COR-L47 (cell line): ENCODE data around the gene BANF2.
"Not testable (repeated sequence)": the region's sequence is repeated elsewhere in the genome, so short reads cannot be mapped to it uniquely, and the experiment has no call there.

Source experiments
- DNase-seq: peaks from one replicate; lab custom pipeline; 2025; lab: John Stamatoyannopoulos, UW

BANF2 gene

DNA sequence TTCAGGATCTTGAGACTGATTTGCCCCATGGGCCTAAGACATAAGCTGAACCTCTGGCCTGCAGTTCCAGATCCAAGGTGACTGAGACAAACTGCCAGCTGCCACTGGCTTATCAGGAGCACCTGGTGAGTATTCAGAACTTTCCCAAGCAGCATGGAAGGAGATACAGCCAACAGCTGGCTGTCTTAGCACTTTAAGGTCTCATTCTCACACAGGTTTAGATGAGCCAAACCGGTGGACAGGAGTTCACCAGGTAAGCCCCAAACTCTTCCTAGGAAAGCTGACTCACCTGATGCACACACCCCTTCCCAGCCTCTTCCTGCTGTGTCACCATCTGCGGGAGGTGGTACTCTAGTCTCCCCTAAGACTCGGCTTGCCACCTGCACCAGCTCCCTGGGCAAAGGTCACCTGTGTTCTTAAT is at the start of gene BANF2:
BANF2 (plus strand) TSS at position 36 of the 421 bp plus-strand sequence. CDS start 25,060 bp downstream, outside the sequence.
- DNase-seq: no peak

DNA sequence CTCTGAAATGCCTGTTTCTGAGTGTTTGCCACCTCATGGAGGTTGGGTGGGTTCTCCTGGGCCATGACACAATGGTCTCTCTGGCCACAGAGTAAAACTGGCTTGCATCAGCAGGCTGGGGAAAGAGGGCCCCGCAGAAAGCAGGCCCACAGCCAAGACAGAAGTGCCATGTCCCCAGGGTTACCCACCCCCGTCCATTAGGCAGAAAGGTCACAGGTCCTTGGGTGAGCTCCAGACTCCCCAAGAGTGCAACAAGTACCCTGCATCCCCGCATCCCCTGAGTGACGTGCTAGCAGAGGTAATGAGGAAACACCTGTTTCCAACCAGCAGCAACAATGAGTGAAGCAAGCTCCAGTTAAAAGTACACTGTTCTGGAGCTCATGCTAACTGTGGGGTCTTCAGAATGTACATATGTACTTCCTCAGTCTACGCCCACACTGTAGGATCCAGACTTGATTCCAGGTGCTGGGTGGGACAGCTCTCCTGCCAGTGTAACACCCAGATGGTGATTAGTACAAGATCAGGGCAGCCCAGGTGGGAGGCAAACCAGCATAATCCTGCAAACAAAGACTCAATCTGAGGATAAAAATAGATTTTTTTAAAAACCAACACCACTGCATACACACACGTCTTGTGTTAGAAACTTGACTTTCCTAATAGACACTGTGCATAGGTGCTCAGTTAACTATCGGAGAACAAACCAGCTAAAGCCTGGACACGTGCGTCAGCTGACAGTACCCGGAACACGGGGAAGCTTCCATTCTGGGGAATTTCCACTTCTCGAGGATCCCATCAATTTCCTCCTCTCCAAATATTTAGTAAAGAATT is 49.3 kb upstream of the BANF2 start:
- no peak for DNase-seq

DNA sequence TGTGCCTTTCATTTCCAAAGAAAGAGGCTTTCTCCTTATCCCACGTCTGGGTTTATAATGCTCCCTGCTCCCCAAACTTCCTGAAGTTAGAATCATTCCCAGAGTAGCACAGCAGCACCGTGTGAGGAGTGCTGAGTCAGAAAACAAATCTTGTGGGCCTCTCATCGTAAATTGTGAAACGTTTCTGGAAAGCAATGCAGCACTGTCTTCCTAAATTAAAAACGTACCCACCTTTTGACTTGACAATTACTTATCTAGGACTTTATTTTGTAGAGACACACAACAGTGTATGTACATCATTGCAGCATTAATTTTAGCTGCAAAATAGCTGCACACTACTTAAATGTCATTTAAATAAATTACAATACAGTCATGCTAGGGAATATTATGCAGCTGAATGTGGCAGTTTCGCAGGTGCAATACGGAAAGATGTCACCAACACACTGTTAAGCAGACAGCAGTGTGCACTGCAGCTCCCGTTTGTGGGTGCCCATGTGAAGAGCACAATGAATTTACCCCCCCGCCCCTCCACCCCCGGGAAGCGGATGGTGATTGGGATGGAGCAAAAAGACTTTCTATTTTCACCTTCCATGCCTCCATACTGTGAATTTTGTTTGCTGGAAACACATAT is 48.5 kb upstream of the BANF2 start:
- DNase-seq: no peak

DNA sequence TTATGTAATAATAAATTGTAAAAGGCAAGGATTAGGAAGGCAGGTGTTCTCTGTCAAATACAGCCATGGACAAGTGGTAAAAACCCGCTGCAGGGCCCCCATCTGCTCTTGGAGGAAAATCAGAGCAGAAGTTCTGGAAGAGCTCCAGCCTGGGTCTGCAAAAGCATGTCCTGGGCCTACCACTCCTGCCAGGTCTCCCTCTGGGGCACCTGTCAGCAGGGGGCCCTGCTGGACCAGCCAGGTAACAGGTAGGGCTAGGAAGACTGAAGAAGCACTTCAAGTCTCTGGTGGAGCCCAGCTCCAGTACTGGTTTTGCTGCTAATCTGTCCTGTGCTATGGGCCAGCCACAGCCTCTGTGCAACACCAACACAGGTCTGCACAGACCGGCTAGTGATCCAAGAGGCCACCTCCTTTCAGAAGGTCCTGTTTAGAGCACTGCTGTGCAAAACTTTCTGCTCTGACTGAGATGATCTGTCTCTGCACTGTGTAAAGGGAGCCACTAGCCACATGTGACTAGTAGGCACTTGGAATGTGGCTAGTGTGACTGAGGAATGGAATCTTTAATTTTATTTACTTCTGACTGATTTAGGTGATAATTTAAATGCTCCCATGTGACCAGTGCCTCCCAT is 47.9 kb upstream of the BANF2 start:
- DNase-seq: no peak

DNA sequence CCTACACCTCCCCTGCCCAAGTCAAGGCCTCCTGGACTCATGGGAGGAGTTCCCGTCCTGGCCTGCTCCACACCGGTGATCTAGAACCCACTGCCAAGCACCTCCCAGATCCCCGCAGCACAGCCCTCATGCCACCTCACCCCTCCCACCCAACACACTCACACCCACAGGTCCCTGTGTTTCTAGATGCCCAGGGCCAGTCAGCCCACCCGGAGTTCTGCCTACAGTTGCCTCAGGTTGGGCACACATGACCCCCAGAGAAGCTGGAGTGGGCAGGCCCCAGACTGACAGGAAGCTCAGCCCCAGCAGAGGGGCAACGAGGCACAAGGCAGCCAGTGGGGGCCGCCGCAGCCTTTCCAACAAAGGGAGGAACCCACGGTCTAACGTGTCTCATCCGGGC is 47.4 kb upstream of the BANF2 start:
- DNase-seq: no peak

DNA sequence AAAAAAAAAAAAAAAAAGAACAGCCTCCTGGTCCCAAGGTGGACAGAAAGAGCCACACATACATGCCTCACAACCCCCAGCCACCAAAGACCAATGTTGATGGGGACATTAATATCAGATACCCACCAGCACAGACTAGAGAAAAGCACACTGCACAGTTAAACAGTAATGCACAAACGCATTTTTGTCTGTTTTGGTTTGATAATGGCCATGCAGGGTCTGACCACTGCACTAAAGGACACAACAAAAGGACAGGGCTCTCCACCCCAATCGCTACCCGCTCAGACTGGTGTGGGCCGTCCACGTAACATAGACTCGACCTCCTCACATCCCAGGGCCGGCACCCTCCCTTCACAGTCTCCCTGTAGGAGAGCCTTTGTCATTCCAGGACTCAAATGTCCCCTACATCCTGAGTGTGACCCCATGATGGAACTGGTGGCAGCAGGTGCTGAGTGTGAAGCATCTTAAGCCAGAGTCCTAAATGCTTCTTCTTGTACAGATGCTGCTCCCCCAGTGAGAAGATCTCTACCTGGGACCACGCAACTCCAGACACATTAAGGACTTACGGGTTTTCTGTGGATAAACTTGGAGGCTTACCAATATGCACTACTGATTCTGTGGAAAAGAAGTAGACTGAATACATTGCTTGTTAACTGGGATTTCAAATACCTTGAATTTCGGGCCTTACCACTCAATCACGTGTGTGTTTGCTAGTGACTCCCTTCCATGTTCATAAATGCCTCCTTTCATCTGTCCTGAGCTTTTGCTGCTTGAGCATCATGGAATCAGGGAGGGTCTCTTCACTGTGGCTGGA is 45.7 kb upstream of the BANF2 start:
- no peak for DNase-seq

DNA sequence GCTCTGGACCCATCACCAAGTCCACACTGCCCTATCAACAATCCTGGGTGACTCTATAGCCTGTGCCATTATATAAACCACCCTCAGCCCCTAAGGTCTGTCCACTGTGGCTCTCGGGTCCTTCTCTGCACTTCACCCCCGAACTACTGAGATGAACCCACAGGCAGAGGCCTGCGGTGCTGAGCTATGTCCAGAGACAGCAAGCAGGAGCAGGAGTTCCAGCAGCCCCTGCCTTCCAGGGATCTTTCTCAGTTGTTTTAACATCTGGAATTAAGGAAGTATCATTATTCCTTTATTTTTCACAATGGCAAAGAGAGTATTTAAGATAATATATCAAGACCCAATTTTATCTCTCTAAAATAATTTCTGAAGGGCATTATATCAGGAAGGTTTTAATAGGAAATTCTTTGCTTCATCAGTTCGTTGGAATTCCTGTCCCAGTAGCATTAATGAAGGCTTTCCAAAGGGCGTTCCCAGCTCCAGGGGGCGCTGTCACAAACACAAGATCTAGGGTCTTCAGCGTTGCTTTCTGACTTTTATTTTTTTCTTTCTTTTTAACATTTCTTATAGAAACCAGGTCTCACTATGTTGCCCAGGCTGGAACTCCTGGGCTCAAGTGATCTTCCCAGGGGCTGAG is 45.0 kb upstream of the BANF2 start:
- no peak for DNase-seq

DNA sequence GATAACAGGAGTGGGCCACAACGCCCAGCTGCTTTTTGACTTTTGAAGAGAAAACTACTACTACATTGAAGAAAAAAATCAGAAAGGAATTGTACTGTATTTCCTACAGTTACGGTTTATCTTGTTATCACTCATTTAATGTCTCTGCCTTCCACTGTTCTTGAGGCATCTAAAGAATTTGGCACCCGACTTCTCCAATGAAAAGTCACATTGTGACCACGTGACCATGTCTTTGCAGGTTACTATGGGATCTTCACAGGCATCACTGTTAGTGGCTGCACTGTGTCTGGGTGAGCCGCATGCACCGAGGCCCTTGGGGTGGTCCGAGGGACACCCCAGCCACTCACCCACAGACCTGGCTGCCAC is 44.5 kb upstream of the BANF2 start:
- DNase-seq: no peak

DNA sequence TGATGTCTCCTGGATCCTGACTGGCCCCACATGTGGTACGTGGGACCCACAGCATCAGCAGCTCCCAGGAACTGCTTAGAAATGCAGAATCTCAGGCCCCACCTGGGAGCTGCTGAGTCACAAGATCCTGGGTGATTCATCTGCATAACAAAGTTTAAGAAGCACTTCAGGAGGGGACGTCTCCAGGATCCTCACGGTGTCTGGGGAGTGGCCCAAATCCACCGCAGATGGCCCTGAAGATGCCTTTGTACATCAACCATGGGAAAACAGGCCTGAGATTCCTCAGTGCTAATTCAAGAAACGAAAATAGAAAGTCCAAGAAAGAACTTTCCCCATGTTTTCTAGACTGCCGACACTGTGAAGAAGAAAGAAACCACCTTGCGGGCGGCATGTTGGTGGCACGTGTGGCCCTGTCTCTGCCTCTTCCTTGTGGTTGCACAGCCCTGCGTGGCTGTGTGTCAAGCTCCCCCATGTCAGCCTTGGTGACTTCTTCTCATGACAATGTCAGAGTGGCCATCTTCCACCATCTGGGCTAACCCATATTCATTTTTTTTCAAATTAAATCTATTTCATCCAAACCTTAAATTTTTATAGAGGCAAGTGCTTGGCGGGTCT is 43.8 kb upstream of the BANF2 start:
- no peak for DNase-seq

DNA sequence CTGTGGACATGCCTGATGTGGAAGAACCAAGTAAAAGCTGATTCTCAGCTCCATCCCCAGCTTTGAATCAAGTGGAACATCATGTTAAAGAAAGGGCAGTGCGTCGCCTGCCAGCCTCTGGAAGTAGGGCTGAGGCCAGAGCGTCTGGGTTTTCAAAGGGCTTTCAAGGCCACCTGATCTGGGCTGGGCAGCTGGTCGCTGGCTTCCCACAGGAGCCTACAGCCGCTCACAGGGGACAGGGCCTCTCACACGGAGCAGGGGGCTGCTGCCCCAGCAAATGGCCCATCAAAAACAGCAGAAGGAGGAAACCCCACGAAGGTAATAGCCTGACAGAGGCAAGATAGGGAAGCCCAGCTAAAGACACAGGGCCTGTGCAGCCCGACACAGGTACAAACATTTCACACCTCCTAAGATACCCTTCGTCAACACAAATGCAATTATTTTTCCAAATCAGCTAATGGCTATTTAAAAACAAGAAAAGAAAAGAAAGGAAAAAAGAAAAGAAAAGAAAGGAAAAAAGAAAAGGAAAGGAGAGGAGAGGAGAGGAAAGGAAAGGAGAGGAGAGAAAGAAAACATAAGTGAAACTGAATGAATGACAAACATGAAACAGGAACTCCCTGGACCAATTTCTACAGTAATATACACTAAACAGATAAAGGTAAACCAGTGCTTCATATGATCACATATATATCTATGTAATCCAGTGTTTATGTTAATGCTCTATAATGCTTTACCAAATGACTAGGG is 42.5 kb upstream of the BANF2 start:
- DNase-seq: no peak

DNA sequence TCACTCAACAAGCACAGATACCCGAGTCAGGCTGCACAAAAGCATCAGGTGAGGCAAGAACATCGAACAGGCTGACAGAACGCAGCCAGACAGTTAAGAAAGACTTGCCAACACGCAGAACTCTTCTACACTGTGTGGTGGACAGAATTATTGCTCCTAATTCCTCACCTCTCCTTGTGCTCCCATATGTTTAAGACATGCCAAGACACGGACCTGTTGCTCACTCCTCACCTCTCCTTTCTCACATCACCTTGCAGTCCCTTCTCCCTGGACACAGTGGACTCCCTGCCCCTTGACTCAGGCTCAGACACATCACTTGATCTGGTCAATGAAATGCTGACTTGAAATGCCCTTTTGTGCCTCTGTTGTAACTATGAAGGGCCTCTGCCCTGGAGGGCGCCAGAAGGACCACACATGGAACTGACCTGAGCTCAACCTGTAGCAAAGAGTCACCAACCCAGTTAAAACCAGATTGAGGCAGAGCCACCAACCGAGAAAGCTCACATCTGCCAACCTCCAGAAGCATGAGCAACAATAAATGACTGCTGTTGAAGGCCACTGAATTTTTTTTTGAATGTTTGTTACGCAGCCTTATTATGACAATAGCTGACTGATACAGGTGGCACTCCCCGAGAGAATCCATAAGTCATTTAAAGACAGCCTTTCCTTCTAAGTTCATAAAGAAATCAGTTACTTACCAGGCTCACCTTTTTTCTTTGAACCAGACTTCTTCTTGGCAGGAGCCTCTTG is 41.7 kb upstream of the BANF2 start:
- no peak for DNase-seq

DNA sequence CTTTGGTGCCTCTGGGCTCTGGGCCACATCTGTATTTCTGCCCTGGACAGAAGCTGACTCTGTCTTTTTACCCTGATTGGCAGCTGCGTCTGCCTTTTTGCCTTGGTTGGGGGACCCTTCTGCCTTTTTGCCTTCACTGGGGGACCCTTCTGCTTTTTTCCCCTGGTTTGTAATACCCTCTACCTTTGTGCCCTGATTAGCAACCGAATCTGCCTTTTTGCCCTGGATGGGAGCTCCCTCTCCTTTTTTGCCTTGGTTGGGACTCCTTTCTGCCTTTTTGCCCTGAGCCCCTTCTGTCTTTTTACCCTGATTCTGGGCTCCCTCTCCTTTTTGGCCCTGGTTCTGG is 41.1 kb upstream of the BANF2 start:
- no peak for DNase-seq

DNA sequence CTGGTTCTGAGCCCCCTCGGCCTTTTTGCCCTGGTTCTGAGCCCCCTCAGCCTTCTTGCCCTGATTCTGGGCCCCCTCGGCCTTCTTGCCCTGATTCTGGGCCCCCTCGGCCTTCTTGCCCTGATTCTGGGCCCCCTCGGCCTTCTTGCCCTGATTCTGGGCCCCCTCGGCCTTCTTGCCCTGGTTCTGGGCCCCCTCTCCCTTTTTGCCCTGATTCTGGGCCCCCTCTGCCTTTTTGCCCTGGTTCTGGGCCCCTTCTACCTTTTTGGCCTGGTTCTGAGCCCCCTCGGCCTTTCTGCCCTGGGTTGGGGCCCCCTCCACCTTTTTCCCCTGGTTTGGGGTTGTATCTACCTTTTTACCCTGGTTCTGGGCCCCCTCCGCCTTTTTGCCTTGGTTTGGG is 40.4 kb upstream of the BANF2 start:
- DNase-seq: not testable (repeated sequence)

DNA sequence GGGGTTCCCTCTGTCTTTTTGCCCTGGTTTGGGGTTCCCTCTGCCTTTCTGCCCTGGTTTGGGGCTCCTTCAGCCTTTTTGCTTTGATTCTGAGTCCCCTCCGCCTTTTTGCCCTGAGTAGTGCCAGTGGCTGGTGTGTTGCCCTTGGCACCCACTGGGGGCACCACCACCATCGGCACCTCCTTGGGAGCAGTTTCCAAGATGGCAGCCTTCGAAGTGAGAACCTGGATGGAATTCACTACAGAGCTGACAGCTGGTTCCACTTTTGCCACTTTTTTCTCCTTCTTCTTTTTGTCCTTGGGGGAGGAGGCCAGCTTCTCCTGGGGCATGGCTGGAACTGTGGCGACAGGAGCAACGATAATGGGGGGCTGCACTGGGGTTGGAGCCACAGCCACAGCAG is 40.0 kb upstream of the BANF2 start:
- no peak for DNase-seq

DNA sequence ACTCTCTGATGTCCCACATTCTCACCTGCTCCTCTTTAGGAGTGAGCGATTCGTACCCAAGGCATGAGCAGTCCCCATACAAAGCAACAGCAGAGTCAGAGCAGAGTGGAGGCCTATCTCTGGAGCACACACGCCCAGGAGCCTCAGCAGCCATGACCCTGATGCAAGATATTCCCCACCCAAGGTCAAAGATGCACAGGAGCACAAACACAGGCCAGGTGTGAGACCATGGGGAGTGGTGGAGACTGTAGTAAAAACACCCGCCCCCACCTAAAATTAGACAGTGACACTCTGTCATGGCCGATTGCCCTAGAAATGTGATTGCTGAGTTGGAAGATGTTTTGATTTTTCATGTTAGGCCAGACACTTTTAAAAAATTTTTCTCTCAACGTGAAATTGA is 39.1 kb upstream of the BANF2 start:
- DNase-seq: no peak

DNA sequence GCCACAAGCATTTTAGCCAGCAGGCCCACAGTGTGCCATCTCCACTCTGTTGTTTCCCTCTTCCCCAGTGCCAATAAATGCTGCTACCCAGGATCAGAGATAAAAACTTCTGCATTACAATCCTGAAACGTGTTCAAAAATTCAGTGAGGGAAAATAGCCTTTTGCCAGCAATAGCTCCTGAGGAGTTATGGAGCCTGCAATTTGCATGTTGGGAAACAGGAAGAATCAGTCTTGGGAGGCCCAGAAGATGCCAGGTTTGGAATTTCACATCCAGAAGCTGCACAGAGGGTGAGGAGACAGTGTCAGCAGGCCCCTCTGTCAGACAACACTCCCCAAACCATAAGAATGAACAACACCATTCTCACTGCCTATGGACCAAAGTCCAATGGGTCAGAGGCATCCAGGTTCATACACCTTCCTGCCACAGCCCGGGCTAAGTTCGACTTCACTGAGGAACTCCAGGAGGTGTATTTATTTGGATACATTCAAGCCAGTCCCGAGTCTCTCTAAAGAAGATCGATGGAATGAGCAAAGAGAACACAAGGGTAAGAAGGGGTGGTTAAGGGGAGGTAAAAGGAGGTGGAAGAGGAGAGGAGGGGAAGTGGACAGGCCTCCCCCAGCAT is 38.5 kb upstream of the BANF2 start:
- no peak for DNase-seq

DNA sequence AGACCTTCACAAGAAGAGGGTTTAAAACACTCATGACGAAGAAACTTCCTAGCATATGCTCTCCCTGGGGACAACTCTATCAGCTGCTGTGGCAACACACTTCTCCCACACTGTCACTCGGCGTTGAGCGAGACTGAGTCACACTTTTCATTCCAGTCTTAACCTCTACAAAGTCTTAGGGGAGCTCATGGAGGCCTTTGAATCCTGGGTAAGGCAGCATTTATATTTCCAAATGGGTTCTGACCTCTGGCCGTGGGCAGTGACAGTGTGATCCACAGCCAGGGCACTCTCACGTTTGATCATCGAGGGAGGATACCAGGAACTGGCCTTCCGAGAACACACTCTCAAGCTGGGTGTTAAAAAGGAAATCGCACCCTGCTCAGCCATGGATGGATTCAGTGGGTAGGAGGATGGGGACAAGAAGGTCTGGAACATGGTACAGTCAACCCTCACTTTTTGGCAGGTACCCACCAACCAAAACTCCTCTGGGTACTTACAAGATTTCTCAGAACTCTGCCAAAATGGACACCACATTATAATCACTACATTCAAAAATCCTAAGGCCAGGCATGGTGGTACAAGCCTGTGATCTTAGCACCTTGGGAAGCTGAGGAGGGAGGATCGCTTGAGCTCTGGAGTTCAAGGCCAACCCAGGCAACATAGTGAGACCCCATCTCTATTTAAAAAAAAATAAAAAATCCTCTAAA is 37.3 kb upstream of the BANF2 start:
- no peak for DNase-seq

DNA sequence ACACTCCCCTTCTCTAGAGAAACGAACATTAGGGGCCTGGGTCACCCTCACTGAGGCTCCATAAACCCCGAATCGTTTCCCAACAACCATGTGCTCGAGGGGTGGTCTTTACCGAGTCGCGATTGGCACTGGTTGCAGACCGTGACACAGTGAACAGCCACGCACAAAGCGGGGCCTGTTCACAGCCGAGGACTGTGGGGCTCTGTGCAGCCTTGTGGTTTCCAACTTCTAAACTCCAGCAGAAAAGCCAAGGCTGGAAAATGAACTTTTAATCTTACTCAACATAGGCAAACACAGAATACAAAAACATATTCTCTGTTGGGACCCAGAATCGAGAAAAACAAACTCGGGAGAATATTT is 36.7 kb upstream of the BANF2 start:
- DNase-seq: no peak

DNA sequence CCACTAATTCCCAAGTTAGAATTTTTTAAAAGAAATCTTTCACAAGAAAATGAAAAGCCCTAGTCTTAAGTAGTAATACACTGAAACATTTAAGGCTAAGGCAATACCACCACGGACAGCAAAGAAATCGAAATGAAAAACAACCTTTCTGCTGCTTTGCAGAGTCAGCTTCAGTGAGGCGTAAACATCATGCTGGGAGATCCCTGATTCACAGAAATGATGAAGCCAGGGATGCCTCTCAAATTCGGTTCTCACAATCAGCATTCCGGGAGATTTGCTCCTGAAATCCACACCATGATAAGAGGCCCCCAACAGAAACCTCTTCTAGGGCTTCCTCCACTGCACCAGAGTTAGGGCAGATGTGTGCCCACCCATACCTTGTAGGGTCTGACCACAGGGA is 36.3 kb upstream of the BANF2 start:
- DNase-seq: no peak
